Common myeloid progenitor, CD34-positive (primary cell): ENCODE measurements around the gene MTMR10.

ENCODE experiments used
- CTCF ChIA-PET: fragments of 350-600 bp; sonication (Branson Sonifier 250); formaldehyde crosslinking; loops from one replicate; lab custom pipeline; 2021; ENCODE audit warnings: antibody characterized with exemption; lab: Charles Lee
- POLR2A ChIA-PET: fragments of 350-600 bp; sonication (Branson Sonifier 250); formaldehyde crosslinking; loops from one replicate; lab custom pipeline; 2021; ENCODE audit warnings: antibody characterized with exemption; lab: Charles Lee
- DNase-seq, 3 donors: peaks; one replicate each; pipeline versions ENCODE4 v3.0.0 to v3.0.0-alpha.2; 2013
- H3K27ac ChIP-seq, 2 experiments: 1 replicate in 1 of 2; 2 replicates in 1 of 2; pipeline ENCODE4 v1.7.0; 2013; ENCODE audit warnings: inconsistent platforms in 2 of 2, low read length in 2 of 2, mild to moderate bottlenecking in 2 of 2, low read depth in 1 of 2, moderate library complexity in 1 of 2; ENCODE audit not compliant: severe bottlenecking in 2 of 2, insufficient read depth in 1 of 2, poor library complexity in 1 of 2
- H3K27me3 ChIP-seq, 5 experiments: replicated peaks in 2 of 5; 1 replicate in 3 of 5; 2 replicates in 2 of 5; pipeline versions ENCODE4 v1.6.1 to v1.7.0; 2013; ENCODE audit warnings: low read length in 4 of 5, mild to moderate bottlenecking in 2 of 5, moderate library complexity in 2 of 5, inconsistent platforms in 1 of 5; ENCODE audit not compliant: insufficient read depth in 5 of 5, control insufficient read depth in 4 of 5
- H3K36me3 ChIP-seq, 4 experiments: 1 replicate in 2 of 4; 2 replicates in 2 of 4; pipeline versions ENCODE4 v1.6.1 to v1.7.0; 2013; ENCODE audit warnings: low read length in 3 of 4, control low read depth in 1 of 4, mild to moderate bottlenecking in 1 of 4; ENCODE audit not compliant: control insufficient read depth in 4 of 4, insufficient read depth in 4 of 4
- H3K4me1 ChIP-seq, 4 experiments: 1 replicate in 3 of 4; 2 replicates in 1 of 4; pipeline versions ENCODE4 v1.6.1 to v1.7.1; 2013; ENCODE audit warnings: low read length in 3 of 4, mild to moderate bottlenecking in 3 of 4, control low read depth in 1 of 4, inconsistent platforms in 1 of 4, moderate library complexity in 1 of 4; ENCODE audit not compliant: control insufficient read depth in 4 of 4, insufficient read depth in 4 of 4; ENCODE audit errors: control extremely low read depth in 1 of 4
- H3K4me3 ChIP-seq, 7 experiments: 1 replicate in 4 of 7; 2 replicates in 3 of 7; pipeline versions ENCODE4 v1.5.1 to v1.7.0; 2013; ENCODE audit warnings: mild to moderate bottlenecking in 7 of 7, low read length in 6 of 7, moderate library complexity in 6 of 7, inconsistent platforms in 2 of 7, low read depth in 2 of 7, control low read depth in 1 of 7; ENCODE audit not compliant: insufficient read depth in 4 of 7, control insufficient read depth in 1 of 7; ENCODE audit errors: extremely low read depth in 1 of 7
- H3K9me3 ChIP-seq, 5 experiments: 1 replicate in 4 of 5; 2 replicates in 1 of 5; pipeline versions ENCODE4 v1.6.1 to v1.7.1; 2013; ENCODE audit warnings: low read length in 4 of 5, mild to moderate bottlenecking in 2 of 5, inconsistent platforms in 1 of 5, low read depth in 1 of 5, moderate library complexity in 1 of 5; ENCODE audit not compliant: control insufficient read depth in 4 of 5, insufficient read depth in 2 of 5; ENCODE audit errors: control extremely low read depth in 1 of 5
- WGBS: methylation state at CpG from one replicate; pipeline ENCODE4 v1.1.5; 2013; ENCODE audit not compliant: insufficient coverage; 5-methylcytosine and 5-hydroxymethylcytosine counted together

The MTMR10 gene

GRCh38 chr15:30984542-30984941 is 6.9 kb downstream of the MTMR10 start:
- ChIA-PET POLR2A (no interaction called here), CTCF (interaction anchor here (1.1 to 1.4 kb wide), 4 partner anchors 9 to 144 kb away, joined by 3 to 5 read pairs (median 4); no protein-coding TSS in a partner anchor)
- H3K27ac ChIP-seq, result no peak overlapping the region
- no peak for DNase-seq
- no peak overlapping the region for H3K4me3 ChIP-seq
- 90% methylated on average over 2 of the region's 6 CpGs for whole genome bisulfite sequencing
- H3K4me1 ChIP-seq, result peaks cover 6 to 21% (median 13%) of the 10 kb centered on the region in 4 experiments
- H3K36me3 ChIP-seq, result peaks cover 8 to 49% (median 30%) of the 10 kb centered on the region in 4 experiments
- no peaks in the 10 kb centered on the region for H3K27me3 ChIP-seq
- no peaks in the 10 kb centered on the region for H3K9me3 ChIP-seq

DNA sequence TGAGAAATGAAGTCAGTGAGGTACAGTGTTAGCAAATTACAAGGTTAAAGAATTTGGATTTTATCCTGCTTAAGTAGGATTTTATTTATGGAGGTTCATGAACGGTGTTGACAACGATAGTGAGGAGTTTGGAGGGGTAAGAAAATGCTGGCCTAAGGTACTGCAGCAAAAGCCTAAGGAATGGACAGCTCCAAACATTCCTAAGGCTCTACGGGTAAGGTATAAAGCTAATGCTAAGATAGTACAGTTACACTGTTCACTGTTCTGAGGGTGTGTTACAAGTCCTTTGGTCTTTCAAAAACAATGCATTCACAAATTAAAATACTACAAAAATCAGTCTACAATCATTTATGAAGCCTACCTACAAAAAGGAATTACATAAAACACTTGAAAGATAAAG is 7.3 kb downstream of the MTMR10 start:
- no peak overlapping the region for H3K4me3 ChIP-seq
- CTCF ChIA-PET, result interaction anchor here (1.1 to 1.3 kb wide), 3 partner anchors 18 to 145 kb away, joined by 3 to 5 read pairs (median 4); no protein-coding TSS in a partner anchor
- DNase-seq, result no peak
- WGBS, result 94% methylated on average over 2 of the region's 3 CpGs
- H3K27me3 ChIP-seq, result no peaks in the 10 kb centered on the region
- peaks cover 8 to 49% (median 31%) of the 10 kb centered on the region in 4 experiments for H3K36me3 ChIP-seq
- H3K9me3 ChIP-seq, result no peaks in the 10 kb centered on the region
- POLR2A ChIA-PET, result no interaction called here
- no peak overlapping the region for H3K27ac ChIP-seq
- peaks cover 7 to 22% (median 16%) of the 10 kb centered on the region in 4 experiments for H3K4me1 ChIP-seq

- CTCF ChIA-PET, result no interaction called here
- DNase-seq, result peak; percentile 6 to 60 (median 57)
Observed at GRCh38 chr15:30979457-30979856, 12.0 kb downstream of the MTMR10 start.

DNA sequence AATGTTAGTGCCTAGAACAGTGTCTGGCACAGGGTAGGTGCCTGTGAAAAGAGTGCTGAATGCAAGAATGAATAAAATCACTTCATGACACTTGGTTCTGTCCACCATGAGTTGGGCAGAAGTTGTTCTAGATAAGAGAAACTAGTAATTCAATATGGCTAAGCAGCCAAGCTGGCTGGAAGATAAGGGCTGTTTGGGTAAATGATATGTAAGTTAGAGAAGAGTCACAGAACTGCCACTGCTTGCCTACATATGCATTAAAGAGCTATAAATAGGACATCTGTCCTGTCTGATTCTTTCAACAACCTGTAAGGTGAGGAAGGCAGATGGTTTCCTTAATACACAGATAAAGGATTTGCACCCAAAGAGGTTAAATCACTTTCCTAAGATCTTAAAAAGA is 13.1 kb downstream of the MTMR10 start:
- Histone ChIP-seq H3K27ac (no peak overlapping the region), H3K4me3 (no peak overlapping the region), H3K4me1 (peaks cover 11 to 12% (median 12%) of the 10 kb centered on the region in 4 experiments), H3K27me3 (no peaks in the 10 kb centered on the region), H3K36me3 (peaks cover 12 to 34% (median 22%) of the 10 kb centered on the region in 4 experiments), H3K9me3 (no peaks in the 10 kb centered on the region)
- peak in 2 of 3 donors; percentile 57 to 79 for DNase-seq
- CTCF ChIA-PET, result interaction anchor here (1.6 to 3.6 kb wide), 2 partner anchors 10 to 151 kb away, joined by 4 to 12 read pairs; no protein-coding TSS in a partner anchor
- POLR2A ChIA-PET, result interaction anchor here (0.9 kb wide), 2 partner anchors 13 to 32 kb away, joined by 3 read pairs; partner anchors contain the start of gene MTMR10

More at GRCh38 chr15:30979457-30979856, 12.0 kb downstream of the MTMR10 start:
- POLR2A ChIA-PET, result interaction anchor here (0.6 to 0.8 kb wide), 2 partner anchors 9 to 94 kb away, joined by 3 to 6 read pairs; no protein-coding TSS in a partner anchor
- Histone ChIP-seq H3K4me1 (peaks cover 11 to 12% (median 12%) of the 10 kb centered on the region in 4 experiments), H3K36me3 (peaks cover 3 to 33% (median 17%) of the 10 kb centered on the region in 4 experiments), H3K9me3 (no peaks in the 10 kb centered on the region), H3K27me3 (no peaks in the 10 kb centered on the region), H3K4me3 (no peak overlapping the region), H3K27ac (no peak overlapping the region)
- 77% methylated on average over 4 of the region's 5 CpGs for WGBS

- DNase-seq, result no peak
- no peaks in the 10 kb centered on the region for H3K27me3 ChIP-seq
- ChIA-PET POLR2A (no interaction called here), CTCF (no interaction called here)
- no peak overlapping the region for H3K27ac ChIP-seq
- no peaks in the 10 kb centered on the region for H3K9me3 ChIP-seq
- H3K4me3 ChIP-seq, result no peak overlapping the region
- peaks cover 0 to 4% (median 2%) of the 10 kb centered on the region in 4 experiments for H3K4me1 ChIP-seq
- 100% methylated on average over 1 of the region's 5 CpGs for WGBS
- H3K36me3 ChIP-seq, result peaks cover 16 to 33% (median 26%) of the 10 kb centered on the region in 4 experiments
Observed at GRCh38 chr15:30974112-30974511, 17.3 kb downstream of the MTMR10 start.

- Histone ChIP-seq H3K36me3 (peaks cover 16 to 33% (median 26%) of the 10 kb centered on the region in 4 experiments), H3K27me3 (no peaks in the 10 kb centered on the region), H3K4me1 (no peaks in the 10 kb centered on the region), H3K4me3 (peak overlapping the region in 1 of 7 experiments; percentile 19), H3K27ac (no peak overlapping the region), H3K9me3 (no peaks in the 10 kb centered on the region)
- ChIA-PET CTCF (interaction anchor here (0.6 to 0.9 kb wide), 2 partner anchors 78 to 302 kb away, joined by 3 read pairs; no protein-coding TSS in a partner anchor), POLR2A (no interaction called here)
- DNase-seq, result no peak
- 97% methylated on average over 4 of the region's 4 CpGs for WGBS
Observed at GRCh38 chr15:30973379-30973778, 18.0 kb downstream of the MTMR10 start.

DNA sequence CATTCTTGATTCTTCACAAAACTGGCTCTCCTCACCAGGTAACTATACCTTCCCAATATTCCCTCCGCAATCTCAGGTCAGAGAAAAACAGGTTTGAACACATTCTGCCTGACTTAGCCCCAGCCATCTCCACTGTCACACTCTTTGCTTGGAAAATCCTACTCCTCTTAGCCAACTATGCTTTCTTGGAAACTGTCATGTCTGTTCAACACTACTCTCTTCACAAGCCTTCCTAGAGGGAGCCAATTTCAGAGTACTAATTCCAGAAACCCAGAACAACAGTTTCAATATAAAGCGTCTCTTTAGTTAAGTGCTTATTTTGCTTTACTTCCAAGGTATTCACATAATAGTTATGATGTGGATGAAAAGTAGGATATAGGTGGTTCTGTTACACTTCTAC is 21.7 kb downstream of the MTMR10 start:
- Histone ChIP-seq H3K27ac (no peak overlapping the region), H3K36me3 (peaks cover 16 to 45% (median 28%) of the 10 kb centered on the region in 4 experiments), H3K27me3 (no peaks in the 10 kb centered on the region), H3K4me1 (no peaks in the 10 kb centered on the region), H3K9me3 (no peaks in the 10 kb centered on the region), H3K4me3 (no peak overlapping the region)
- ChIA-PET POLR2A (no interaction called here), CTCF (interaction anchor here (1.1 kb wide), 1 partner anchor 159 kb away, joined by 3 read pairs; no protein-coding TSS in a partner anchor)
- 100% methylated on average over 1 of the region's 2 CpGs for WGBS
- no peak for DNase-seq
